ENCODE data around the gene FLRT2.

Gene FLRT2

DNA sequence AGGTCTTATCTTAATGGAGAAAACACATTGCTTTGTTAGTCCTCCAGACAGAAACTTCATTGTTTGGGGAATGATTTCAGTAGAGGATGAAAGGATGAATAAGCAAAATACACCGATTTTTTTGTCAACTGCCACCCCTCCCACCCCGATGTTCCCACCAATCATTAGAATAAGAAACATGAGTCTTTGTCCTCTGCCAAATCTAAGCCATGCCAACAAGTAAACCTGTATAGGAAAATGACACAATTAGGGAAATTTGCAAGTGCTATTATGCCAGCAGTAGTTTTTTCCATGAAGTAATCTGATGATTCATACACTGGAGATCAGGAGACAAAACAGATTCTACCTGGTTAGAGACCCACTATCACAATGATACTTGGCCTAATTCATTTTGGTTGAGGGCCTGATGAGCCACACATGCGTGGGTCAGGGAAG, 35.9 kb downstream of the FLRT2 start:
- H3K27ac ChIP-seq = no peak overlapping the region
- TF ChIP-seq, protein P1, sequence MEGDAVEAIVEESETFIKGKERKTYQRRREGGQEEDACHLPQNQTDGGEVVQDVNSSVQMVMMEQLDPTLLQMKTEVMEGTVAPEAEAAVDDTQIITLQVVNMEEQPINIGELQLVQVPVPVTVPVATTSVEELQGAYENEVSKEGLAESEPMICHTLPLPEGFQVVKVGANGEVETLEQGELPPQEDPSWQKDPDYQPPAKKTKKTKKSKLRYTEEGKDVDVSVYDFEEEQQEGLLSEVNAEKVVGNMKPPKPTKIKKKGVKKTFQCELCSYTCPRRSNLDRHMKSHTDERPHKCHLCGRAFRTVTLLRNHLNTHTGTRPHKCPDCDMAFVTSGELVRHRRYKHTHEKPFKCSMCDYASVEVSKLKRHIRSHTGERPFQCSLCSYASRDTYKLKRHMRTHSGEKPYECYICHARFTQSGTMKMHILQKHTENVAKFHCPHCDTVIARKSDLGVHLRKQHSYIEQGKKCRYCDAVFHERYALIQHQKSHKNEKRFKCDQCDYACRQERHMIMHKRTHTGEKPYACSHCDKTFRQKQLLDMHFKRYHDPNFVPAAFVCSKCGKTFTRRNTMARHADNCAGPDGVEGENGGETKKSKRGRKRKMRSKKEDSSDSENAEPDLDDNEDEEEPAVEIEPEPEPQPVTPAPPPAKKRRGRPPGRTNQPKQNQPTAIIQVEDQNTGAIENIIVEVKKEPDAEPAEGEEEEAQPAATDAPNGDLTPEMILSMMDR (conservative IDR thresholded peaks at IDR 0.05) = no peak

DNA sequence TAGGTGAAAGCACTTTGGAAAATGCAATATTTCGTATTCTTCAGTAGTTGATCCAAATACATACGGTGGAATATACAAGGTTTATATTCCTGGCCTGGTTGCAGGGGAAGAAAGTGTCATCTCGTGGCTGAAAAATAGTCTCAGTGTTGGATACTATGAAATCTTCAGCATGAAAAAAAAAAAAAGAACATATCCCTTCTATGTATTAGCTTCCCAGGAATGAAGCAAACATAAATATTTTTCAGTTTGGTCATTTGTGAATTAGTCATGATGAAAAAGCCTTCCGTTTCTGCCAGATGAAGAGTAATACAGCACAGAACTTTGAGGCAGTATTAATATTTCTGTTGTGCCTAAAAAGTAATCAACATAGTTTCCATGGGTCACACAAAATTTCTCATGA, 36.7 kb downstream of the FLRT2 start:
- no peak overlapping the region for H3K27ac ChIP-seq

DNA sequence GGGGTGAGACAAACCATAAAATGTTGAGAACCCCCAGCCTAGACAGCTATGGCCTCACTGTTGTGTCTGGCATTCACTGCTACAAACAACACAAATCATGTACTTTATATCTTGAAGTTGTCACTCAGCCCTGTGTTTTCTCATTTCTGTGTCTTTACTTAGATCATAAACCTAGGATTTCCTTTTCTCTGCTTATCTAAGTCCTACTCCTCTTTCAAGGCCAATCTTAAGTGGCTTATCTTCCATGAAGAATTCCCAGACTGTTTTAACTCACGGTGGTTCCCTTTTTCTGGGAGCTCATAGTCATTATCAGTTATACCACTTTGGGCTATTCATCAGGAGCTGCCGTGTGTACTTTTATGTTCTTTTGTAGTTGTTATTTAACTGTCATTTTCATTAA, 42.1 kb downstream of the FLRT2 start:
- no peak overlapping the region for H3K27ac ChIP-seq
- TF ChIP-seq, protein P1 (conservative IDR thresholded peaks at IDR 0.05) = no peak

More for the DNA sequence above, 36.7 kb downstream of the FLRT2 start:
- TF ChIP-seq, protein P1 (conservative IDR thresholded peaks at IDR 0.05) = no peak

DNA sequence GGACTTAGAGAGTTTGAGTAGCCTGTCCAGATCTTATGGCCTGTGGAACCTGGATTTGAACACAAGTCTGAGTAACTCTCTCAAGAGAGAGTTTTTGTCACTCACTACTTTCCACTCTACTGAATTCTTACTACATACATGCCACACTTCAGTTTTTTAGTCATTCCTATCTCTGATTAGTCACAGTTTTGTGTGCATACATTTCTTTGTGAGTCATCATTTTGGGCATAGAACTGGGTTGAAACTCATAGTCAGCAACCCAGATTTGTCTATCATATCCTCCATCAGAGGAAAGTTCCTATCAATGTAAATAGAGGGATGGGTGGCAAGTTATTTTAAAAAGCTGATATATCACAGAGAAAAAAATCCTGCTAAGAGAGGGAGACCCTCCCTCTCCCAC, 42.9 kb downstream of the FLRT2 start:
- TF ChIP-seq, protein P1 (conservative IDR thresholded peaks at IDR 0.05) = no peak

DNA sequence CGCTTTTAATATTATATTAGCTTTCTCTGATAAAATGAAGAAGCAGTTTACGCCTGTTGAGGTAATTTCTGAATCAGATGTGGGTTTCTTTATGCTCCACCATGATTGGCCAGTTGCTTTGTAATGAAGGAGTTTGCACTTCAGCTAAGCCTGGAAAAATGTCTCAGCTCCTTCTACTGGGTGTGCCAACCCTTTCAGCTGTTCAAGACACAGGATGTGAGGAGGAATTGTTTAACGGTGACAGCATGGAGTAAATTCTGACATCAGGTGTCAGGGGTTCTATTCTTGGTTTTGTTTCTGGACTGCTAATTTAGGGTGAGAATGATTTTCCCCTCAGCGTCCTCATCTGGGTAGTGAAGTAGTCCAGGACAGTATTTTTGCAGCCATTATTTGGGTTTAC, 43.5 kb downstream of the FLRT2 start:
- TF ChIP-seq, protein P1 (conservative IDR thresholded peaks at IDR 0.05) = no peak
- no peak overlapping the region for H3K27ac ChIP-seq

More for the DNA sequence above, 42.9 kb downstream of the FLRT2 start:
- H3K27ac ChIP-seq = no peak overlapping the region

DNA sequence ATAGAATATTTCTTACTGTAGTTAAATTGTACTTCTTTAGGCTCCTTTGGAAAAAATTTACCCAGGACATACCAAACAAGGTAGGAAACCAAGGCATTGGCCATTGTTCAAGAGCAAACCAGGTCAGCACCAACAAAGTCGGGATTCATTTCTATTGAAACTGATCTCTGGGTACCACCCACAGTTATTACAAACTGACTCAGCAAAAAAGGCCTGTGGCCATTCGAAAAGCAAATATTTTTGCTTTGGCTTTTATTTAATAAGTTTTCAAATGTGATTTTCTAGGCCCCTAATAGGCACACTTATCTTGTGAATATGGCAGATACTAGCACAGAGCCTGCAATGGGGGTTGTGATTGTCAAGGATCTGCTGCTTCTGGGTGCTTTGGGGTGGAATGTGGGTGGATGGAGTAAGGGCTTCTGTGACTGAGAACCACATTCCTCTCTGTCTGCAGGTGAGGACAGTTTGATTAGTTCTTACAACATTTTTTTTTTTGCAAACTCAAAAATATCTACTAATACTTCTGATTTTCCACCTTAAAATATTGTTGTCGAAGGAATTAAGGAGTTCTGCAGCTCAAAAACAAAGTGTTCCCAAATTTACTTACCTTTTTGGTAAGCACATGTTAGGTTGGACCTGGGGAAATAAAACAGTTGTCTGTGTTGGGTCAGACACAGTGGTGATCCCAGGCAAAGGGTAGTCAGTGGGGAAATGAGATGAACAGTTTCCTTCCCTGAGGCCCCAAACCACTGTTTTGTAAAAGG, 45.1 kb downstream of the FLRT2 start:
- TF ChIP-seq, protein P1 (conservative IDR thresholded peaks at IDR 0.05) = no peak
- no peak overlapping the region for H3K27ac ChIP-seq

DNA sequence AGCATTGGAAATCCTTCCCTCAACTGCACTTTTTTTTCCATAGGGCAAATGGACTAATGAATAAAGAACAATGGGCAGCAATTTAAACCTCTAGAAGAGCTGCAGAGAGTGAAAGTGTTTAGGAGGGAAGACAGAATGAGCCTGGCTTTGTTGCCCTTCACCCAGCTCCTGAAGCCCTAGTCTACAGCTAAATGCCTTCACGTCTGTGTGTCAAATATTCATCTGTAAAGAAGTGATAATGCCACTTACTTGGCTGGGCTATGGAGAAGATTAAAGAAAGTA, 45.6 kb downstream of the FLRT2 start:
- TF ChIP-seq, protein P1 (conservative IDR thresholded peaks at IDR 0.05) = no peak
- no peak overlapping the region for H3K27ac ChIP-seq
